Fibroblast of pulmonary artery (primary cell): Measurements from ENCODE around the gene TMOD2.

Experiments used
- DNase-seq: peaks from one replicate; pipeline ENCODE4 v3.0.0-alpha.2; 2010; ENCODE audit warnings: low read depth
- H3K4me3 ChIP-seq: replicated peaks from 2 replicates; pipeline ENCODE4 v1.5.1; 2011; ENCODE audit warnings: low read depth, mild to moderate bottlenecking, control low read depth, low read length, moderate library complexity
- CTCF ChIP-seq: IDR thresholded peaks from 2 replicates; pipeline ENCODE4 v1.5.1; 2011; ENCODE audit warnings: mild to moderate bottlenecking, control low read depth, low read length, inconsistent platforms; ENCODE audit errors: missing control alignments

Gene TMOD2

GRCh38 chr15:51848811-51849210 is 97.4 kb downstream of the TMOD2 start:
- no peak for TF ChIP-seq CTCF
- H3K4me3 ChIP-seq: no peak overlapping the region
- DNase-seq: peak; percentile 50

GRCh38 chr15:51849860-51850259 is 98.5 kb downstream of the TMOD2 start:
- no peak for TF ChIP-seq CTCF
- DNase-seq: no peak
- no peak overlapping the region for H3K4me3 ChIP-seq

- DNase-seq: no peak
- TF ChIP-seq CTCF: no peak
- H3K4me3 ChIP-seq: no peak overlapping the region
These were observed 102.6 kb downstream of the TMOD2 start for GRCh38 chr15:51853998-51854397.

GRCh38 chr15:51855612-51856011 is 104.2 kb downstream of the TMOD2 start:
- DNase-seq: no peak
- no peak for TF ChIP-seq CTCF
- H3K4me3 ChIP-seq: no peak overlapping the region

- H3K4me3 ChIP-seq: no peak overlapping the region
- no peak for DNase-seq
- no peak for TF ChIP-seq CTCF
These were observed 105.5 kb downstream of the TMOD2 start for GRCh38 chr15:51856714-51857380.

- TF ChIP-seq CTCF: no peak
- no peak for DNase-seq
- H3K4me3 ChIP-seq: no peak overlapping the region
These were observed 110.4 kb downstream of the TMOD2 start for GRCh38 chr15:51861557-51862359.
